Fibroblast of upper back skin (primary cell): Measurements from ENCODE around the gene OR4N2.
"Not testable (repeated sequence)": the region's sequence is repeated elsewhere in the genome, so short reads cannot be mapped to it uniquely, and the experiment has no call there.

Experiments used
- DNase-seq: peaks from one replicate; pipeline ENCODE4 v3.0.0-alpha.2; 2013

The OR4N2 gene, protein sequence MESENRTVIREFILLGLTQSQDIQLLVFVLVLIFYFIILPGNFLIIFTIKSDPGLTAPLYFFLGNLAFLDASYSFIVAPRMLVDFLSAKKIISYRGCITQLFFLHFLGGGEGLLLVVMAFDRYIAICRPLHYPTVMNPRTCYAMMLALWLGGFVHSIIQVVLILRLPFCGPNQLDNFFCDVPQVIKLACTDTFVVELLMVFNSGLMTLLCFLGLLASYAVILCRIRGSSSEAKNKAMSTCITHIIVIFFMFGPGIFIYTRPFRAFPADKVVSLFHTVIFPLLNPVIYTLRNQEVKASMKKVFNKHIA

DNA sequence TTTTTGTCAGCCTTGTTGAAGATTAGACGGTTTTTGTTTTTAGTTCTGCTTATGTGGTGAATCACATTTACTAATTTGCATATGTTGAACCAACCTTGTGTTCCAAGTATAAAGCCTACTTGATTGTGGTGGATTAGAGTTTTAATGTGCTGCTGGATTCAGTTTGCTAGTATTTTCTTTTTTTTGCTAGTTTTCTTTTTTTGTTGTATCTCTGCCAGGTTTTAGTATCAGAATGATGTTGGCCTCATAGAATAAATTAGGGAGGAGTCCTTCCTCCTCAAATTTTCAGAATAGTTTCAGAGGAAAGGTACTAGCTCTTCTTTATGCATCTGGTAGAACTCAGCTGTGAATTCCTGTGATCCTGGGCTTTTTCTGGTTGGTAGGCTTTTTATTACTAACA is at the start of gene OR4N2:
TSS of gene OR4N2 (plus strand) at position 301 of the 400 bp plus-strand sequence. CDS start 23,679 bp downstream, outside the sequence.
- DNase-seq = not testable (repeated sequence)

DNA sequence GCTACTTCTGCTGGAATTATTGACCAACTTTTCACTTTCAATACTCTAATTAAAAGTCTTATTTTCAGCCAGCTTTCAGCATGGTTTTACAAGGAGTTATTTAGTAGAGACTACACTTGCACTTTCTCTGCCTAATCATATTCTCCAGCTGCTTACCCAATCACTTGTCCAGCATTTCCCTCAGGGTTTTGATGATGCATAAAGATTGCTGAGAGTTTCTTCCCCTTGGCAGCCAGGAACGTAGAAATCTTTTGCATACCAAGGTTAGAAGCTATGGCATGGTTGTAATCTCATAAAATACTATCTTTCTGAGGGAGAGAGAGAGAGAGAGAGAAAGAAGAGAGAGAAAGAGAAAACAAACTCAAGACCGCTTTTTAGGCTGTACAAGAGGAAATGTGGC is 49.4 kb upstream of the OR4N2 start:
- DNase-seq = no peak

DNA sequence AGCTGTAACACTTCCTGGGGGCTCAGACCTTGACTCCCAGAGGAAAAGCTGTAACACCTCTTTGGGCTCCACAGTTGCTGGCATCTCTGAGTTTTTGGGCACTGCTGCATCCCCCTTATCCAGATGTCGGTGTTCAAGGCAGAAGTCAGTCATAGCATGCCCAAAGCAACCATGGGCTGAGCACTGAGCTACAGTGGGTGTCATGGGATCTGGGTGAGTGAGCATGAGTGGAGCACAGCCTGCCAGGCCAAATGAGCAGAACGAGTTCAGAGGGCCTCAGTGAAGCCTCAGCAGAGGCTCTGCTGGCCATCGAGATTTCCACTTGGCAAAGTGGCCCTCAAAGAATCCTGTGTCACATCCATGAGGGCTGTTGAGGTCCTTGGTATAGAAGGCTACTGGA is 32.1 kb upstream of the OR4N2 start:
- not testable (repeated sequence) for DNase-seq

DNA sequence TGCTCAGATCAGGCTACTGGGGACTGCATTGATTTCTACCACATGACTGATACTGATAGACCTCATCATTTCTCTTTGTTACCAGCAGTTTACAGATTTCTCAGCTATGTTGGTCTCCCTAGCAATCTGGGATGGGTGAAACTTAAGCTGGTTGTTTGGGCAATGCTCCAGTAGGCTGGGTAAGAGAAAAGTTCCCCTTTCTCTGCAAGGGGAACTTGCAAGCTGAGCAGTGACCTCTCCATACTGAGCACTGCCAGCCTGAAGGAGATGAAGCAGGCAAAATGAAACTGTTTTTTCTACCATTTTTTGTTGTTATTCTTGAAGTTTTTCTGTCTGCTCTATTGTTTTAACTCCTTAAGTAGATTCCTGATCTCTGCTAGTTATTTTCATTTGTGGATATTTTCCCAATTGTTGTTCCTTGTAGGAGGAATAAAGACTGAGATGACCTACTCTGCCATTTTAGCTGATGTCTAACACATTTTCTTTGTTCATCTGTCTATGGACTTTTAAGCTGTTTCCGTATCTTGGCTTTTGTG is 31.6 kb upstream of the OR4N2 start:
- DNase-seq = no peak

DNA sequence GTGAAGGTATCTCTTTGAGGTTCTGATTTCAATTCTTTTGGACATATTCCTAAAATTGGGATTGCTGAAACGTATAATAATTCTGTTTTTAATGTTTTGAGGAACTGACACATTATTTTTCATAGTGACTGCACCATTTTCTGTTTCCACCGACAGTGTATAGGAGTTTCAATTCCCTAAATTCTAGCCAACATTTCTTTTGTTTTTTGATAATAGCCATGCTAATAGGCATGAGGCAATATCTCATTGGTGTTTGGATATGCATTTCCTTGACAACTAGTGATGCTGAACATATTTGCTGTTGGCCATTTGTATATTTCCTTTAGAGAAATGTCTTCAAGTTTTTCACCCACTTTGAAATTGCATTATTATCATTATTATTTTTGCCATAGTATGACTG is 31.1 kb upstream of the OR4N2 start:
- not testable (repeated sequence) for DNase-seq

DNA sequence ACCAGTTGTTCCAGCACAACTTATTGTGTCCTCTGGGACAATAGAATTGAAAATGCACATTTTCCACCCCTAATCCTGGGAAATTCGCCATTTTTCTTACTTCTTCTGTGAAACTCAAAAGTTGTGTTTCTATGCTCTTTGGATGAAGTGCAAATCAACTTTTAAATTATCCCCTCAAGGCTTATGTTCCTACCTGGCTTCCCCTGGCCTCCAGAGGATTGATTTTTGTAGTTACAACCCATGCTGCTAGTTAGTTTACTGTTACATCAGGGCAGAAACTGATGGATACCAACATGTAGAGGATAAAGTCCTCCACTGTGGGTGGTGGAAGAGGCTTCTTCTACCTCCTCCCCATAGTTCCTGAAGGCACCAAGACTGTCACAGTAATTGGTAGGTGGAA is 30.4 kb upstream of the OR4N2 start, which contains the start of gene OR4M1:
TSS of gene OR4M1 (plus strand) at position 301 of the 400 bp plus-strand sequence. CDS start 6,819 bp downstream, outside the sequence.
- DNase-seq = not testable (repeated sequence)

DNA sequence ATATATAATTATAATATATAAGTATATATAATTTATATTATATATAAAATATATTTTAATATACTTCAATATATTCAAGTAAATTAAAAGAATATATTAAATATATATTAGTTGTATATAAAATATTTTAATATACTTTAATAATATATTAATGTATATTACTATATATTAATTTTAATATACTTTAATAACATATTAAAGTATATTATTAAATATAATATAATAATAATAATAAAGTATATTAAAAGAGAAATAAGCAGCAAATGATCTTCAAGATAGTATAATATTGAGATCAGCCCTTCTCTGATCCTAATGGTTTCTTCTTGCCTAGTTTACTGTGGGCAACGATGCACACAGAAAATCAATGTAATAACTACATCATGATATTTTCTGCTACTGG is 28.0 kb upstream of the OR4N2 start:
- no peak for DNase-seq

DNA sequence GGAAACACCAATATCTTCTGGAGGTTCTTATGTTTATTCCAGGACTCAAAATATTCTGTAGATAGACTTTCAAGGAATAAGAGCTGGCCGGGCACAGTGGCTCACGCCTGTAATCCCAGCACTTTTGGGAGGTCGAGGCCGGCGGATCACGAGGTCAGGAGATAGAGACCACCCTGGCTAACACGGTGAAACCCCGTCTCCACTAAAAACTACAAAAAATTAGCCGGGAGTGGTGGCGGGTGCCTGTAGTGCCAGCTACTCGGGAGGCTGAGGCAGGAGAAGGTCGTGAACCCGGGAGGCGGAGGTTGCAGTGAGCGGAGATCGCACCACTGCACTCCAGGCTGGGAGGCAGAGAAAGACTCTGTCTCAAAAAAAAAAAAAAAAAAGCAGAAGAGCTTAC is 17.7 kb upstream of the OR4N2 start:
- not testable (repeated sequence) for DNase-seq

DNA sequence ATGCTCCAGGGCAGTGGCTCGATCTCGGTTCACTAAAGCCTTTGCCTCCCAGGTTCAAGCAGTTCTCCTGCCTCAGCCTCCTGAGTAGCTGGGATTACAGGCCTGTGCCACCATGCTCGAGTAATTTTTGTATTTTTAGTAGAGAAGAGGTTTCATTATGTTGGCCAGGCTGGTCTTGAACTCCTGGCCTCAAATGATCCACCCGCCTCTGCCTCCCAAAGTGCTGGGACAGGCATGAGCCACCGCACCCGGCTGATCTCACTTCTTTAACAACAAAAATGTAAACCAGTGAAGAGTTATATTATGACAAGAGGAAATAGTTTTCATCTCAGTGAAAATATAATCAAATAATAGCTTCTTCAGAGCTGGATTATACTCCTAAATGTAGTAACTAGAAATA is 16.3 kb upstream of the OR4N2 start:
- DNase-seq = not testable (repeated sequence)

DNA sequence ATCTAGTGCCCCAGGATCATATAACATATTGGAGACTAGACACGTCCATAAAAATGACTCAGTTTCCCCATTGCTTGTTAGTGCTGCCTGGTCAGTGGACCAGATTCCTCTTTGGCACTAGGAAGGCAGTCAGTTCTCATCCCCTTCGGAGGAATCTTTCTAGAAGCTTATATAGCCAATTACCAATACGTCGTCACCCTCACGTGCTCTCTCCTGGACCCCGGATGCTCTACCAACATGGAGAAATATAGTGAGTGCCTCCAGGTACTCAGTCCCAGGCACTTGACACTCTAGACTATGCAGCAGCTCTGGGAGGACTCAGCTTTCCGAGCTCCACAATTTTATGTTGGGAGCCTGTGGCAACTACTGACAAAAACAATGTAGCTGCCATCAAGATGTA is 15.4 kb upstream of the OR4N2 start:
- DNase-seq = not testable (repeated sequence)

DNA sequence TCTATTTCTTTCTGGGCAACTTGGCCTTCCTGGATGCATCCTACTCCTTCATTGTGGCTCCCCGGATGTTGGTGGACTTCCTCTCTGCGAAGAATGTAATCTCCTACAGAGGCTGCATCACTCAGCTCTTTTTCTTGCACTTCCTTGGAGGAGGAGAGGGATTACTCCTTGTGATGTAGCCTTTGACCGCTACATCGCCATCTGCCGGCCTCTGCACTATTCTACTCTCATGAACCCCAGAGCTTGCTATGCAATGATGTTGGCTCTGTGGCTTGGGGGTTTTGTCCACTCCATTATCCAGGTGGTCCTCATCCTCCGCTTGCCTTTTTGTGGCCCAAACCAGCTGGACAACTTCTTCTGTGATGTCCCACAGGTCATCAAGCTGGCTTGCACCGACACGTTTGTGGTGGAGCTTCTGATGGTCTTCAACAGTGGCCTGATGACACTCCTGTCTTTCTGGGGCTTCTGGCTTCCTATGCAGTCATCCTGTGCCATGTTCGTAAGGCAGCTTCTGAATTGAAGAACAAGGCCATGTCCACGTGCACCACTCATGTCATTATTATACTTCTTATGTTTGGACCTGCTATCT is 7.0 kb upstream of the OR4N2 start:
- not testable (repeated sequence) for DNase-seq

DNA sequence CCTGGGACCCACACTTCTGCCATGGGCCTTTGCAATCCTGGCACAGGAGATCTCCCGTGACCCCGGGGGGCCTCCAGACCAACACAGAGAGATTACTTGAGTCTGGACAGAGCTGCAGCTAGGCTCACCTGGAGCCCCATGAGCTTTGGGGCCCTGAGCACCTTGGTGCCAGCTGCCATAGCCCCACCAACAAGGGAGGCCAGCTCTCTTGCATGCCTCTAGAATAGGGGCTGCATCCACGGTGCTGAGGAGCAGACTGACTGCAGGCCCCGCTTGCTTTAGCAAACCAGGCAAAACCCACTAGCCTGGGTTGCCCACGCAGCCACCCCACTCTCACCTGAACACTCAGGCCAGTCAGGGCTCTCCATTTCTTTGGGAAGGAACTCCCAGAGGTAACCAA is 3.7 kb upstream of the OR4N2 start:
- no peak for DNase-seq

DNA sequence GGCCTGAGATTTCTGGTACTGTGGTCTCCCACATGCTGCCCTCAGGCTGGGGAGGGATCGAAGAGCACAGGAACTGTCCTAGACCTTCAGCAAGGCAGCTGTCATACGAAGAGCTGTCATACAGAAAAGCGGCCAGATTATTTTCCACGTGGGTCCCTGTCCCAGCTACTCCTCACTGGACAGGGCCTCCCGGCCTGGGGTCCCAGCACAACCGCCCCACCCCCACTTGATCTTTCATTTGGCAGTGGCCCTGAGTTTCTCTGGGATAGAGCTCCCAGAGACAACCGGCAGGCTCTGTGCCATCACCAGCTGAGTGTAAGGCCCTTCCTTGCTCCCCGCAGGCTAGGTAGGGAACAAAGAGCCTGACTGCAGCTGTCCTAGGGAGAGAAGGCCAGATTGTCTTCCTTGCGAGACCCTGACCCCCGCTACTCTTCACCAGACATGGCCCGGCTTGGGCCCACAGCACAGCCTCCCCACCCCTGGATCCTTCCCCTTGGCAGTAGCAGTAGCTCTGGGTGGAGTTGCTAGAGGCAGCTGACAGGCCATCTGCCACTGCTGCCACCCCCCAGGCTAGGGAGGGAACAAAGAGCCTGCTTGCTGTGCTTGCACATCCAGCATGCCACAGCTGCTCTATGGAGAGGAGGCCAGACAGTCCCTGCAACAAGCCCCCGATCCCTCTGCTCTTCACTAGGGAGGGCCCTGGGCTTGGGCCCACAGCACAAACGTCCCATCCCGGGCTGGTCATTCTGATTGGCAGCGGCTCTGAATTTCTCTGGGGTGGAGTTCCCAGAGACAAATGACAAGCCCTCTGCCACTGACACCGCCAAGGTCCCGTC is 3.1 kb upstream of the OR4N2 start:
- DNase-seq = no peak

DNA sequence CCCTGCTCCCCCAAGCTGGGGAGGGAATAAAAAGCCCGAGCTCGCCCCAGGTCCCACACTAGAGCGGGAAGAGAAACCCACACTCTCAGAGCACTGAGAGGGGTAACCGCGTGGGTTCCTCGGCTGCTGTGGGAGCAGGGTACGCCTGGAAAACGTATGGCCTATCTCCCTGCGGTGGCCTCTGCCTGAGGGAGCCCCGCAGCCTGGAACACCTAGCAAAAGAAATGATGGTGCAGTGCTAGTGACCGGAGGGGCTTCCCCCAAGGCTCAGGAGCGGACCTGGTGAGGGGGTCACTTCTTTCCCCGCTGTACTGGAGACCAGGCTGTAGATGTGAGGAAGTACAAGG is 2.5 kb upstream of the OR4N2 start:
- no peak for DNase-seq

DNA sequence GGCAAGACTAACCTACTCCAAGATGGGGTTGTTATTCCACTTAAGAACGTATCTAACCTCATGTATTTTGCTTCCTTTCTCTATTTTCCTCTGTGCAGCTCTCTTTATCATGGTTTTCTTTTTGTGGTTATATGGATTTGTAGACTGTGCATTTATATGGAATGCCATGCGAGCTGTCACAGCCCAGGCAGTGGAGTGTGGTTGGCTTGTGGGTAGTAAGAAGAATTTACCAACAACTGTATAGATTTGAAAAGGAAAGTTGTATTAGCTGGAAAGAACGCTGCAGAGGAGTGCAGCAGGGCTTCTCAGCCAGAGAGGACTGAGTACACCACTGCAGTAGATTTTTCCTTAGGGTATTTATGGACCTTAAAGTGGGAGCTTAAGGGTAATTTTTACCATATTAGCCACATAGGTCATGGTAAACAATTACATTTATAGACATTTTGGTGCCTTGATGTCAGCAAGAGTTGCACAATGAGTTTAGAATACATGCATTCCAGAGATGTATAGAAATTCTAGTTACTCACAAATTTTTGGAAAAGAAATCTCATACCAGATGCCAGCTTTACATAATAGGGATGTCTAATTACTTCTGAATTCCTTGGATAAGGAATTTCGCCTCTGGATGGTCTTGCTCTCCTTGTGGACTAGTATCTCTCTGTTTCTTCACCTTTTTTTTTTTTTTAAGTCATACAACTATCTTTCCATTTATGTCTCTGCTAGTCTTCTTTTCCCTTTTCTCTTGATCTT is 9.8 kb downstream of the OR4N2 start:
- not testable (repeated sequence) for DNase-seq

DNA sequence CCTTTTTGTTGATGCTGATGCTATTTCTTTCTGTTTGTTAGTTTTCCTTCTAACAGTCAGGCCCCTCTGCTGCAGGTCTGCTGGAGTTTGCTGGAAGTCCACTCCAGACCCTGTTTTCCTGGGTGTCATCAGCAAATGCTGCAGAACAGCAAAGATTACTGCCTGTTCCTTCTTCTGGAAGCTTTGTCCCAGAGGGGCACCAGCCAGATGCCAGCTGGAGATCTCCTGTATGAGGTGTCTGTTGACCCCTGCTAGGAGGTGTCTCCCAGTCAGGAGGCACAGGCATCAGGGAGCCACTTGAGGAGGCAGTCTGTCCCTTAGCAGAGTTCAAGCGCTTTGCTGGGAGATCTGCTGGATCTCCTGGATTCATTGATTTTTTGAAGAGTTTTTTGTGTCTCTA is 16.3 kb downstream of the OR4N2 start:
- DNase-seq = not testable (repeated sequence)

DNA sequence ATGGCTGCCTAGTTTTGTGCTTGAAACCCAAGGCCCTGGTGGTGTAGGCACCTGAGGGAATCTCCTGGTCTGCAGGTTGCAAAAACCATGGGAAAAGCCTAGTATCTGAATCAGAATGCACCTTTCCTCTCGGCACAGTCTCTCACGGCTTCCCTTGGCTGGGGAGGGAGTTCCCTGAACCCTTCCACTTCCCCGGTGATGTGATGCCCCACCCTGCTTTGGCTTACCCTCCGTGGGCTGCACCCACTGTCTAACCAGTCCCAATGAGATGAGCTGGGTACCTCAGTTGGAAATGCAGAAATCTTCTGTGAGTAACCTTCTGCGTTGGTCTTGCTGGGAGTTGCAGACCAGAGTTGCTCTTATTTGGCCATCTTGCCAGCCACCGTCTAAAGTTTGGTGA is 17.4 kb downstream of the OR4N2 start:
- not testable (repeated sequence) for DNase-seq

DNA sequence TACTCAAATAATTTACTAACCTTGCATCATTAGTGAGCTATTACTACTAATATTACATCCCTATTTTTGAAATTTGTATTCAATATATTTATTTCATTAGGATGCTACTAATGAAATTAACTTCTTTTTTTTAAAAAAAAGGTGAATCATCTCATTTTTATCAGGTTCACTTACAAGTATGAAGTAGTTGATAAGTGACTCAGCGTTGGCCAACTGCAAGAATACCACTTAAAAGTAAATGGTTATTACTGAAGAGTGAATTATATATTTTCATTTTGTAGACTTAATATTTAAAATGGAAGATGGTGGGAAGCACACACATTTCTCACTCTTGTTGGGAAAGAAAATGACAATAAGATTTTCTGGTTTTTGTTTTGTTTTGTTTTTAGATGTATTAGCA is 19.6 kb downstream of the OR4N2 start:
- DNase-seq = no peak

DNA sequence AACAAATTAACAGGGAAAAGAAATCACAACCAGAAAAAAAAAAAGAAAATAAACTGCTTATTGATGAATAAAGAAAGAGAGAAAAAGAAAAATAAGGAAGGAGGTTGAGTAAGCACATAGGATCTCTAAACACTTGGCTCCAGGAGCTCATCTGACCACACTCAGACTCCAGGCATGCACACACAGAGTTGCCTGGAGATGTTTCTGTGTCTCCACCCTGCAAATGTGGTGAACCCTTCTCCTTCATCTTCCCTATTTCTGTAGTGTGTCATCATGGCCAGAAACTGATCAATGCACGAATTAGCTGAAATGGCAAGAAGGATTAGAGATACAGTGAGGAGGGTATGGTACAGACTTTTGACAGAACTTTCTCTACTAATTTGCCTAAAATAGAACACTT is 20.2 kb downstream of the OR4N2 start:
- no peak for DNase-seq

DNA sequence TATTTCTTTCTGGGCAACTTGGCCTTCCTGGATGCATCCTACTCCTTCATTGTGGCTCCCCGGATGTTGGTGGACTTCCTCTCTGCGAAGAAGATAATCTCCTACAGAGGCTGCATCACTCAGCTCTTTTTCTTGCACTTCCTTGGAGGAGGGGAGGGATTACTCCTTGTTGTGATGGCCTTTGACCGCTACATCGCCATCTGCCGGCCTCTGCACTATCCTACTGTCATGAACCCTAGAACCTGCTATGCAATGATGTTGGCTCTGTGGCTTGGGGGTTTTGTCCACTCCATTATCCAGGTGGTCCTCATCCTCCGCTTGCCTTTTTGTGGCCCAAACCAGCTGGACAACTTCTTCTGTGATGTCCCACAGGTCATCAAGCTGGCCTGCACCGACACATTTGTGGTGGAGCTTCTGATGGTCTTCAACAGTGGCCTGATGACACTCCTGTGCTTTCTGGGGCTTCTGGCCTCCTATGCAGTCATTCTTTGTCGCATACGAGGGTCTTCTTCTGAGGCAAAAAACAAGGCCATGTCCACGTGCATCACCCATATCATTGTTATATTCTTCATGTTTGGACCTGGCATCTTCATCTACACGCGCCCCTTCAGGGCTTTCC is 24.2 kb downstream of the OR4N2 start:
- not testable (repeated sequence) for DNase-seq

DNA sequence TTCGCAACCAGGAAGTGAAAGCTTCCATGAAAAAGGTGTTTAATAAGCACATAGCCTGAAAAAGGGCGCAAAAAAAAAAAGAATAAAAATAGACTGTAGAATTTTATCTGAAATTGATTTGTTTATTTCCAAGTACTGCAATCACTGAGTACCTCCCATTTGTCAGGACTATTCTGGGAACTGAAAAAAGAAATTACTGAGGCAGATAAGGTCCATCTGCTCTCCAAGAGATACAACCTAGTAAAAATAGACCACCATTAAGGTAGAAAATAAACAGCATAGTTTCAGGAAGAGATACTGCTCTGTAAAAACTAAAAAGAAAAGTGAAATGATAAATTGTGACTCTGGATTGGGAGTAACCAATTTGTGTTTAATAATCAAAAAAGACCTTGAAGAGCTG is 24.7 kb downstream of the OR4N2 start:
- DNase-seq = no peak

DNA sequence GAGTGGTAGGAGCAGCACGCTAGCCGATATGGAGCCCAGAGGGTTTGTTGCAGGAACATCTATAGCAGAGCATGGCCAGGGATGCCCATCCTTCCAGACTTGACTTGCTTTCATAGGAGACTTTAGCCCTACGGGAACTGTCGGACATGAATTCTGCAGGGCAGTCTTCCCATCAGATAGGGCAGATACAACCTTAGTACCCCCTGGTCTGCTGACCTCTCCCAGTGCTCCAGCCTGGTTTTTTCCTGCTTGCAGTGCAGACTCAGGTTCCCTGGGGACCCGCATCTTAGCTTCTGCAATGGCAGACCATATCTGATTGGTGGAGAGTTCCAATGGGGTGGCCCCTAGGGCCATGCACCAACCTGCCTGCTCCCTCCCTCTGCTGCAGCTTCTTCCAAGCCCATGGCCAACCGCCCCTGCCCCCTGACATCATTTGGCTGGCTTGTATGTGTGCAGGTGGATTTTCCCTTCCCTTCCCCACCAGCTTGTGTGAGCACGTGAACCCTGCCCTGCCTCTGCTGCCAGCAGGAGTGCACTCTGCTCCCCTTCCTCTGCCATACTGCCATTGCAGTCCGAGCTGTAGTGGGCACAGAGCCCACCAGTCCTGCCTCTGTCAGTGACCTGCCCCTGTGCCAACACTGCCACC is 30.8 kb downstream of the OR4N2 start:
- not testable (repeated sequence) for DNase-seq
